Cardiac fibroblast (primary cell): ENCODE data around the gene ALG14.

Experiments
- DNase-seq, 2 donors: peaks; one replicate each; pipeline versions ENCODE4 v3.0.0 to v3.0.0-alpha.2; 2010; ENCODE audit warnings: low read depth in 2 of 2
- H3K4me3 ChIP-seq, 2 donors: replicated peaks in 1 of 2; 1 replicate in 1 of 2; 2 replicates in 1 of 2; pipeline ENCODE4 v1.5.1; 2011; ENCODE audit warnings: low read depth in 2 of 2, low read length in 2 of 2, mild to moderate bottlenecking in 2 of 2, moderate library complexity in 1 of 2
- TF ChIP-seq, protein P1 (sequence below): IDR thresholded peaks from one replicate; pipeline ENCODE4 v1.5.1; 2011; ENCODE audit warnings: low read depth, mild to moderate bottlenecking, low read length, inconsistent platforms

Gene ALG14, protein sequence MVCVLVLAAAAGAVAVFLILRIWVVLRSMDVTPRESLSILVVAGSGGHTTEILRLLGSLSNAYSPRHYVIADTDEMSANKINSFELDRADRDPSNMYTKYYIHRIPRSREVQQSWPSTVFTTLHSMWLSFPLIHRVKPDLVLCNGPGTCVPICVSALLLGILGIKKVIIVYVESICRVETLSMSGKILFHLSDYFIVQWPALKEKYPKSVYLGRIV

DNA sequence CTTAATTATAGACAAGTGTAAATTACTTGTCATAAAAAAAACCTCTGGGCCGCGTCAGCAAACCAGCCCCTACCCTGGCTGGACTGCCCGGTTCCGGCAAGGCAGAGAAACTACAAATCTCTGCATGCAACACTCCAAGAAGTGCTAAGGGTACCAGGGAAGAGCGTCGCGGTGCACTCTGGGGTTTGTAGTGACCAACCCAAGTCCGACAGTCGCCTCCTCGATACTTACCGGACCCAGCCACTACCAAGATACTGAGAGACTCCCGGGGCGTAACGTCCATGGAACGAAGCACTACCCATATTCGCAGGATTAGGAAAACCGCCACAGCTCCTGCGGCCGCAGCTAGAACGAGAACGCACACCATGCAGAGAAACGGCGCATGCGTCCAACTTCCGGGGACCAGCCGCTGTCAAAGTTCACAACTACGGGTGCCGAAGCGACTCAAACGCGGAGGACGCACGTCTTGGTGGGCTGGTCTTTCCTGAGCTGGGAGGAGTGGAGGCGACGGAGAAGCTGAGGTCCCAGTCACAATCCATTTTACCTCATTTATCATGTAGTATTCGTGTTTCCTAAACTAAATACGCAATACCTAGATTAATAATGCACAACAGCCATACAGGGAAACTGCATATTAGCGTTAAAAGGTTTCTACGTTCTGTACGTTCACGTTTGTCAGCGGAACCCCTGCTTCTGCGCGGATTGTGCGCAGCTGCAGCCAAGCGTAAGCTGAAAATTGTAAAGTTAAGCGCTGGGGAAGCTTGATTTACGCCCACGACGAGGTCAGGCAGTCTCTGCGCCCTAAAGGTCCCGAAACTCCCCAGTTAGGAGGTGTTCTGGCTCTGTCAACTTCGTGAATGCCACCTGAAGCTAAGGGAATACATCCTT is at the start of gene ALG14:
ALG14 (minus strand) TSS at position 420 of the 888 bp plus-strand sequence; CDS start at position 367, 53 bp downstream.
- peak; percentile 97 to 98 for DNase-seq
- TF ChIP-seq, protein P1, sequence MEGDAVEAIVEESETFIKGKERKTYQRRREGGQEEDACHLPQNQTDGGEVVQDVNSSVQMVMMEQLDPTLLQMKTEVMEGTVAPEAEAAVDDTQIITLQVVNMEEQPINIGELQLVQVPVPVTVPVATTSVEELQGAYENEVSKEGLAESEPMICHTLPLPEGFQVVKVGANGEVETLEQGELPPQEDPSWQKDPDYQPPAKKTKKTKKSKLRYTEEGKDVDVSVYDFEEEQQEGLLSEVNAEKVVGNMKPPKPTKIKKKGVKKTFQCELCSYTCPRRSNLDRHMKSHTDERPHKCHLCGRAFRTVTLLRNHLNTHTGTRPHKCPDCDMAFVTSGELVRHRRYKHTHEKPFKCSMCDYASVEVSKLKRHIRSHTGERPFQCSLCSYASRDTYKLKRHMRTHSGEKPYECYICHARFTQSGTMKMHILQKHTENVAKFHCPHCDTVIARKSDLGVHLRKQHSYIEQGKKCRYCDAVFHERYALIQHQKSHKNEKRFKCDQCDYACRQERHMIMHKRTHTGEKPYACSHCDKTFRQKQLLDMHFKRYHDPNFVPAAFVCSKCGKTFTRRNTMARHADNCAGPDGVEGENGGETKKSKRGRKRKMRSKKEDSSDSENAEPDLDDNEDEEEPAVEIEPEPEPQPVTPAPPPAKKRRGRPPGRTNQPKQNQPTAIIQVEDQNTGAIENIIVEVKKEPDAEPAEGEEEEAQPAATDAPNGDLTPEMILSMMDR = no peak
- peak within 1 kb of the TSS; percentile 67 to 90 for H3K4me3 ChIP-seq

DNA sequence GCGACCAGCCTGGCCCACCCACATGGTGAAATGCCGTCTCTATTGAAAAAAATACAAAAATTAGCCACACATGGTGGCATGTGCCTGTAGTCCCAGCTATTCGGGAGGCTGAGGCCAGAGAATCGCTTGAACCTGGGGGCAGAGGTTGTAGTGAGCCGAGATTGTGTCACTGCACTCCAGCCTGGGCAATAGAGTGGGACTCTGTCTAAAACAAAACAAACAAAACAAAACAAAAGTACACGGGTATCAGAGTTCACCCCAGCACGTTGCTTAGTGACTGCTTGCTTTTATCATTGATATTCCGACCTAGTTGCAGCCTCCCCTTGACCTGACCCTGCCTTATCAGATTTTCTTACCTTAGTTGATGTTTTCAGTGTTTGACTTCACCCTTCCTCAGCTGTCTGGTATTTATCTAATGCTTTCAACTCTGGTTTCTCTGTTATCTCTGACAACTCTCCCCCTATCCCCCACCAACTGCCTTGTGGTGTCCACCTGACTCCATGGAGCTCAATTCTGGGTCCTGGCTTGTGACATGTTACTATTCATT is 49.5 kb upstream of the ALG14 start:
- no peak for DNase-seq

DNA sequence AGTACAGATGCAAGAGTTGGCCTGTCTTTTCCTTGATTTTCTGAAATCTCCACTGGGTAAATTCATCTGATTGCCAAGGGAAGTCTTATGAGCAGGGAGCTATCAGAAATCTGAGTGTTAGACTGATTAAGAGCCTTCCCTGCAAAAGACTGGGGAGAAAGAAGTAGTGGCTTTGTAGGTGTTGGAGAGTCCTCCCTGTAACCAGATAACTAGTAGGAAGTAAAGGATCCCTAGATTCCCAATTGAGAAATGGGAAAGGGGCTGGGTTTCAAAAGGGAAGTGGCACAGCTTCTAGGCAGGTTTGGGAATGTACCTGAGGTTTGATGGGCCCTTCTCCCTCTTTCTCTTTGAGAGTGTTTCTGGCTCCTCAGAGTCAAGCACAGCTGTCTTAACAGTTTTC is 46.5 kb upstream of the ALG14 start:
- DNase-seq = no peak
- TF ChIP-seq, protein P1 = no peak
- no peak overlapping the region for H3K4me3 ChIP-seq

More for the DNA sequence above, 49.5 kb upstream of the ALG14 start:
- TF ChIP-seq, protein P1 = no peak
- H3K4me3 ChIP-seq = no peak overlapping the region

DNA sequence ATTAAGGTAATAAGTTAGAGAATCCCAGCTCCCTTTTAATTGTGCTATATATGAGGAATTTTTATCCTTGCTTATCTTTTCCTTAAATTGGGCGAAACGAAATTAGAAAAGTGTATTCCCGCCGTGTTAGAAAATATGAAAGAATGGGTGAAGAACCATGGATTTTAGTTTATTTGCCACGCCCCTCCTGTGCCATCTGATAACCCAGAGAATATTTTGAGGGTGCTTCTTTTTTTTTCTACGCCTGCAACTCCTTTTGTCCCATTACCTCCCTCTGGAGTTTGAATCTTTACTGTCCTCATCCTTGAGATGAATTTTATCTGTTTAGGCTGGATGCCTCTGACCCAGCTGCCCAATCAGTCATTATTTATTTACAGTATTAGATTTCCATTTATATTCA is 46.0 kb upstream of the ALG14 start:
- TF ChIP-seq, protein P1 = no peak
- no peak for DNase-seq
- H3K4me3 ChIP-seq = no peak overlapping the region

DNA sequence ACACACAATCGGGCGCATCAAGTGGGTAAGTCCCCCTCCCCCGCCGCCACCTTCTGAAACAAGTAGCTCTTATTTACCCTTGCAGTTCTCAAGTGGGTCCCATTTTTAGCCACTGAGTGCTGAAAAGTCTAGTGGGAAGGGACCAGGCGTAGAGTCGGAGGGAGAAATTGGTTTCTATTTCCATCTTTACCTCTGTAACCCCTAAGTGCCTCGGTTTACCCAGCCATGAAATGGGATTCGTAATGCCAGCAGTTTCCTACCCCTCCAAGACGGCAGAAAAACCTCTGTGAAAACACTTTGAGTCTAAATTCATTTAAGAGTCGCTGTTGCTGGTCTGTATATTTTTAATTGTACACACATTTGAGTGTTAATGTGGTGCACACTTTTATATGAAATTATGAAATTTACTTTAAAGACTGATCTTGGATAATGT is 45.3 kb upstream of the ALG14 start:
- DNase-seq = no peak
- TF ChIP-seq, protein P1 = no peak
- peak overlapping the region; percentile 37 to 43 for H3K4me3 ChIP-seq

DNA sequence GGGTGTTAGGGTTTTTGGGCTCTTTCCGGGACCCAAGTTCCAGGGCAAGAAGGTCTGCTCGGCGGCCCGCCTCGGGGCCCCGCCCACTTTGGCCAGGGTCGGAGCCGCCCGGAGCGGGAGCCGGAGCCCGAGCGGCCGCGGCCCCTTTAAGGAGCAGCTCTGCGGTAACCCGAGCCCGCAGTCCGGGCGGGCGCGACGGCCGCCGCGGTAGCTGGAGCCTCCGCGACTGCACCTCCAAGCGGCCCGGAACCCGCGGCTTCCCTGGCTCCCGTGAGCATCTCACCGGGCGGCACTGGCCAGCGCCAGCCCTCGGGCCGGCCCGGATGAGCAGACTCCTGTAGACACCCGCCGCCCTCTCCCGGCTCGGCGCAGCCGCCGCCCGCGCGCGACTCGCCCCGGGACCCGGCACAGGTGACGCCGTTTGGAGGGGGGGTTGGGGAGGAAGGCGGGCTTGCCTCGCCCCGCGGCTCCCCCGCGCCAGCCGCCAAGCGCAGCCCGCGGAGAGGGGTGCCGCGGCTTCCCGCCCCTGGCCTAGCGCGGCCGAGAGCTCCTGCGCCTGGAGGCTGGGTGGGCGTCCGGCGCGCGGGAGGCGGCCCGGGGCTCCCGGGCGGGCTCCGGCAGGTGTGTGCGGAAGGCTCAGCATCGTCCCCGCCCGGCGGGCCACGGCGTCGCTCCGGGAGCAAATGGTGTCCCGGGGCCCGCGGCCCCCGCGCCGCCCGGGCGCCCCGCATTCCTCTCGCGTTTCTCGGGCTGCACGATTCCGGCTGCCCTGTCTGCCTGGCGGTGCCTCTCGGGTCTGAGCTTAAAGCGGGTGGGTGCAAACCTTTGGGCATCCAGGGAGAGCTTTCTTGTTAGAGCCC is 44.7 kb upstream of the ALG14 start, which contains the start of gene TLCD4:
TLCD4 (plus strand) TSS at position 149 of the 860 bp plus-strand sequence. CDS start 26,547 bp downstream, outside the sequence.
- DNase-seq = peak; percentile 5 to 30
- TF ChIP-seq, protein P1 = no peak
- H3K4me3 ChIP-seq = peak within 1 kb of the TSS; percentile 43 to 48
